ENCODE results near the gene COMMD7.
A peak's percentile ranks its signal among the peaks of the same experiment; 100 is the strongest.
"Not testable (repeated sequence)": the region's sequence is repeated elsewhere in the genome, so short reads cannot be mapped to it uniquely, and the experiment has no call there.

Gene COMMD7

DNA sequence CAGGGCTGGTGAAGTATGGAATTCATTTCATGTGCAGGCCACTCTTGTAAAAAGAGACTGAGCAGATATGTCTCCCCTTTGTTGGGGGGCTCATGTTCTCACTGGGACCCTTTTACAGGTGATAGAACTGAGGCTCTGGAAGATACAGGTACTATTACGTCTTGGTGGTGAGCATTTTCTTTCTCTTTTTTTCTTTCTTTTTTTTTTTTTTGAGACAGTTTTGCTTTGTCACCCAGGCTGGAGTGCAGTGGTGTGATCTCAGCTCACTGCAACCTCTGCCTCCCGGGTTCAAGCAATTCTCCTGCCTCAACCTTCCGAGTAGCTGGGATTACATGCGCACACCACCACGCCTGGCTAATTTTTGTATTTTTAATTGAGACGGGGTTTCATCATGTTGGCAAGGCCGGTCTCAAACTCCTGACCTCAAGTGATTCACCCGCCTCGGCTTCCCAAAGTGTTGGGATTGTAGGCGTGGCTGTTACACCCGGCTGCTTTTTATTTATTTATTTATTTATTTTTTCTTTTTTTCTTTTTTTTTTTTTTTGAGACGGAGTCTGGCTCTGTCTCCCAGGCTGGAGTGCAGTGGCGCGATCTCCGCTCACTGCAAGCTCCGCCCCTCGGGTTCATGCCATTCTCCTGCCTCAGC is 22.1 kb upstream of the COMMD7 start:
- DNase-seq, result not testable (repeated sequence)

DNA sequence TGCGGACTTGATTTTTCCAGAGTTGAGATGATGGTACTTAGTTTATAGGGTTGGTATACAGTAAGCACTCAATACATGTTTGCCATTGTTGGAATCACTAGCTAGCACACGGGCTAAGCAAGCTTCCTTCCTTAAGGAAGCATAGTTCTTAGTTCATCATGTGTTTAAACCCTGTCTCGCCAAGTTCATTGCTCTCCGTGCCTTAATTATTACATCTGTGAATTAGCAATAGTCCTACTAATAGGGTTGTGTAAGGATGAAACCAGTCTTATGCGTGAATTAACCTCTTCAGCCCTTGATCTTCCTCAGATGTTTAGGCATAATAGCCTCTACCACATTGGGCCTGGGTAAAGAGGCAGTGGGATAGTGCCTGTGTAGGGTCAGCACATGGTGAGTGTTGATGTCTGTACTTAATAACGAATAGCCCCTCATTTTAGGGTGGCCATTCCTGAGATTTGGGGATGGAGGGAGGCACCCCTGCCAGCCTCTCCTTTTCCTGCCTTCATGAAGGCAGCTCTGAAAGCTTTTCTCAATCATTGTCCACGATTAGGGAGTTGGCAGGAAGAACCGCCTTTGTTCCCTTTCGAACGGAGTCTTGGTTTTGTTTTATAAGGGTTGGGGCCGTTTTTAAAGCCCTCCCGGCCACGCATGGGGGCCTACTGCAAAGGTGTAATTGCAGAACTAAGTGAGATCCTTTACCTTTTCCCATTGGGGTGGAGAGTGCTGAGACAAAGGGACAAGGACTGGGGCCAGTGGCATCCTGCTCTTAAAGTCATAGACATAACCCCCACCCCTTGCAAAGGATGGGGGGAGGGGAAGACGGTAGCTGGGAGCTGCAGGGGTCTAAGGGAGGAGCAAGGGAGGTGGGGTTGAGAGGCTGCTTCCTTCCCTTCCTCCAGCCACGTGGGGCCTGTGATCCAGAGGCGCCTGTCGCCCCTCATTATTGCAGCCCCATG is 21.0 kb upstream of the COMMD7 start:
- DNase-seq, result no peak

DNA sequence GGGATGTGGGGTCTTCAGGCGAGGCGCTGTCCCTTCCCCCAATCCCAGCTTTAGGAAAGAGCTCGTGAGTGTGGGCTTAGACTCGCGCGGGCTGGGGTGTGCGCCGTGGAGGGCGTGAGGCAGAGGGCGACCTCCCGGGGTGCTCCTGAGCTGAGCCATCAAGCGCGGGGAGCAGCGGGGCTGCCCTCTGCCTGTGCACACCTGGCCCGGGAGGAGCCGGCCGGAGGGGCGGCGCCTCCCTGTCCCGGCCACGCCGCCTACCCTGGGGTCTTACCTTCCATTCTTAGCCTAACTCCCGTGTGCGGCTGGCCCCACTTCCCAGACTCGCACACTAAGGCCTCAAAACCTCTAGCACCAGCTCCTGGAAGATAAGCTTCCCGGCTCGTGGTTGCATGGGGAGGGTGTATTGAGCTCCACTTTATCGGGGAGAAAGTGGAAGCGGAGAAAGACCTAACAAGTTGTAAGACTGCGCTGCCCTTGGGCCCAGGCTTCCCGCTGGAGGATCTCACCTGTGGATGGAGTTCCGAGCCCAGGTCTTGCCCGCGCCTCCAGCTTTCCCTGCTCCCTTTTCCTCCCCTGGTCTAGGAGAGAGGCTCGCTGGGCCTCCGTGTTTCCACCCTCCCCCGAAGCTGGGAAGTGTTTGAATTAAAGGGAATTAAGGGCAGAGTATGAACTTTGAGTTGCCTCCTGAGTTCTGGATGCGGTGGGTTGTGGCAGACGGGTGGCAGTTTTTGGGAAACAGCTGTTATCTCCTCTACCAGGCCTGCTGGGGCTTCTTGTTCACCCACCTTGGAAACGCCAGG is 20.1 kb upstream of the COMMD7 start:
- DNase-seq, result no peak

DNA sequence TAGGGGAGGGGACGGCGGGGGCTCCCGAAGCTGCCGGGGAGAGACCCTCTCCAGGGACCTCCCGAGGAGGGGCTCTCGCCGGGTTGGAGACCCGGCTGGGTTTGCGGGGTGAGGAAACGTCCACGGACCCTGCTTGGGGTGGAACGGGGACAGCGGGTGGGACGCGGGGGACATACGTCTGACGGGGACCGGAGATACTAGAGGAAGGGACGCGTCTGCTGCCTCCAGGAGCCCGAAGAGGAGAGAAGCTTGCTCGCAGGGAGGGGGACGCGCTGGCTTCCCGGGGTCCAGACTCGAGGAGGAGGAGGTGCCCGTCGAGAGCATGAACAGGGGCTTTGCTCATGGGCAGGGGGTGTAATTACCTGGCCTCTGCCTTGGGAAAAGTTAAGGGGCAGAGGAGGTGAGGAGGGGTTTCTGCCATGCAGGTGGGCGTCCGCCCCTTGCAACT is 19.5 kb upstream of the COMMD7 start:
- no peak for DNase-seq

DNA sequence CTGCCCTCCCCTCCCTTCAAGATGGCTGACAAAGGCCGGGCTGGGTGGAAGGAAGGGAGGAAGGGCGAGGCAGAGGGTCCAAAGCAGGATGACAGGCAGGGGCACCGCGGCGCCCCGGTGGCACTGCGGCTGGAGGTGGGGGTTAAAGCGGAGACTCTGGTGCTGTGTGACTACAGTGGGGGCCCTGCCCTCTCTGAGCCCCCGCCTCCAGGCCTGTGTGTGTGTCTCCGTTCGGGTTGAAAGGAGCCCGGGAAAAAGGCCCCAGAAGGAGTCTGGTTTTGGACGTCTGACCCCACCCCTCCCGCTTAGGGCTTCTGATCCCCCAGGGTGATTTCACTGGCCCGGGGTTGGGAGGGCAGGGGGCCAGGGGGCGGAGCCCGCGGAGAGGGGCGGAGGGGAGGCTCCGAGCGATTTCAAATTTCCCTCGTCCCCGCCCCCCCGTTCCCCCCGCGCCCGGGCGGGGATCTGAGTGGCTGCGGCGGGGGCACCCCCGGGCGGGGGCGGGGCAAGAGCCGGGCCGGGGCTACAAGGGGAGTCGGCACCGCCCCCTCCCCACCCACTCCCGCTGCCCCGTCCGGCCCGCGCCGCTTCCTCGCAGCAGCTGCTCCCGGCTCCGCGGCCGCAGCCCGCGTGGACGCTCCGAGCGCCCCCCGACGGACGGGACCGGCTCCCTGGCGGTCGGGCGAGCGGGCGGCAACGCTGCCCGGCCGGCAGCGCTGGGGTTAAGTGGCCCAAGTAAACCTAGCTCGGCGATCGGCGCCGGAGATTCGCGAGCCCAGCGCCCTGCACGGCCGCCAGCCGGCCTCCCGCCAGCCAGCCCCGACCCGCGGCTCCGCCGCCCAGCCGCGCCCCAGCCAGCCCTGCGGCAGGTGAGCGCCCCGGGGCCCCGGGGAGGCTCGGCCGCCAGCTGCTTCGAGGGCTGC is 18.8 kb upstream of the COMMD7 start, which contains the start of gene DNMT3B:
Gene DNMT3B (plus strand): TSS at position 555 of the 923 bp plus-strand sequence. CDS start 17,939 bp downstream, outside the sequence.
- DNase-seq, result peak; percentile 6

DNA sequence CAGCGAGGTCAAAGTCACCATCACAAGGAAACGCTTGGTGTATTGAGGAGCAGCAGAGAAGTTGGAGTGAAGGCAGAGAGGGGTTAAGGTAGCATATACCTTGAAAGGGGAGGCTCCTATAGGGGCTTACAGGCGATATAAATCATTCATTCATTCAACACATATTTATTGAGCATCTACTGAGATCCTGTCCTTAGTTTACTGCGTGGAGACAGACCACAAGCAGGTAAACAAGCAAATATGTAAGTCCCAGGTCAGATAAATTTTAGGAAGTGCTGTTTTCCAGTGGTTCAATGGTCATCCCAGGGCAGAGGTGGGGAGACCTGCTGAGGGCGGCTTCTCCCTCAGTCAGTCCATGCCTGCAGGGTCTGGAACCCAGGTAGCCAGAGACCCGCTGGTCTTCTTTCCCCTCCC is 18.2 kb upstream of the COMMD7 start:
- no peak for DNase-seq

DNA sequence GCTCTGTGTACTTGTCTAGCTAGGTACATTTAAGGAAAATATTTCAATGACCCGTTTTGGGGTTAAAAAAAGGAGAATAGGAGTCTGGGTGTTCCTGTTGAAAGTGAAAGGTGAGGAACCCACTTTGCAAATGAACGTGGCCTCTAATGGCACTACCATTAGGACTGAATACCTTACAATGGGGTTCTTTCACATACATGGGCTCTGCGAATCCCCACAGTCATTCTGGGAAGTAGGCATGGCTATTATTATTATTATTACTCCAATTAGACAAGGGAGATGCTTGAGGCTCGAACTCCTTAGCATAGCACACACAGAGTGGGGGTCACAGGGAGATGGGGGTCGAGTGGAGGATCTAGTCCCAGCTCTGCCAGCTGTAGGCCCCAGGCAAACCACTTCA is 12.9 kb upstream of the COMMD7 start:
- DNase-seq, result no peak

DNA sequence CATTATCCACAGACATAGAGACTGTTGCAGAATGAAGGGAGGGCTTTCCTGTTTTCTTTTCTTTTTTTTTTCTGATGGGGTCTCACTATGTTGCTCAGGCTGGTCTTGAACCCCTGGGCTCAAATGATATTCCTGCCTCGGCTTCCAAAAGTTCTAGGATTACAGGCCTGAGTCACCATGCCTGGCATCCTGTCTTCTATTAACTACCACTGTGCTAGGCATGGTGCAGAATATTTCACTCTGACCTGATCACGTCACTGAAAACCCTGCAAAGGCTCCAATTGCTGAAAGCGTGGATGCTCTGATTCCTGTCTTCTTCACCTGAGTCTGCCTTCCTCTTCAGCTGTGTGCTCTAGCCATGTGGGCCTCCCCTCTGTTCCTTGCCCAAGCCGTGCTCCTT is 10.5 kb upstream of the COMMD7 start:
- DNase-seq, result no peak

DNA sequence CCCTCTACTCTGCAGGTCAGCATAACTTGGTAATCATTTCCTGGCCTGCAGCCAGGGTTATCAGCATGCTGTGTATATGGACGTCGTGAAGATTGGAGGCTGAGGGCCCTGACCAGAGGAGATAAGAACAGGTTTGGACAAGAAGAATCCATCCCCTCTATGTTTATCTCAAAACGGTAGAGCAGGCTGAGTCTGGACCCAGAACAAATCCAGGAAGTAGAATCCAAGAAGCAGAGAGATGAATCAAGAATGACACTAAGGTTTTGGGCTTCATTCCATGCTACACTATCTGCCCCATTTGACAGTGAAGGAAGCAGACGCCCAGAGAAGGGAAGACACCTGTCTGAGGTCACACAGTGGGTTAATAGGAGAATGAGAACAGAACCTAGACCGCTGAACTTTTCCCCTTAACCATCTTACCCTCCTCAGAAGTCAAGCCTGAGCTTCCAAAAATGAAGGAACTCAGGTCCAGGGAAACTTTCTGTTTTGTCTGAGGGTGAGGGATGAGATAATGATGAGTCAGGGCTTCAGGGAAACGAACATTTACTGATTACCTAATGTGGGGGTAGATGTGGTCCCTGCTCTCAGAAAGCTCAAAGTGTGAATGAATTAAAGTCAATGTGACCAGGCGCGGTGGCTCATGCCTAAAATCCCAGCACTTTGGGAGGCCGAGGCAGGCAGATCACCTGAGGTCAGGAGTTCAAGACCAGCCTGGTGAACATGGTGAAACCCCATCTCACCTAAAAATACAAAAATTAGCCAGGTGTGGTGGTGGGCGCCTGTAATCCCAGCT is 9.4 kb upstream of the COMMD7 start:
- DNase-seq, result no peak

DNA sequence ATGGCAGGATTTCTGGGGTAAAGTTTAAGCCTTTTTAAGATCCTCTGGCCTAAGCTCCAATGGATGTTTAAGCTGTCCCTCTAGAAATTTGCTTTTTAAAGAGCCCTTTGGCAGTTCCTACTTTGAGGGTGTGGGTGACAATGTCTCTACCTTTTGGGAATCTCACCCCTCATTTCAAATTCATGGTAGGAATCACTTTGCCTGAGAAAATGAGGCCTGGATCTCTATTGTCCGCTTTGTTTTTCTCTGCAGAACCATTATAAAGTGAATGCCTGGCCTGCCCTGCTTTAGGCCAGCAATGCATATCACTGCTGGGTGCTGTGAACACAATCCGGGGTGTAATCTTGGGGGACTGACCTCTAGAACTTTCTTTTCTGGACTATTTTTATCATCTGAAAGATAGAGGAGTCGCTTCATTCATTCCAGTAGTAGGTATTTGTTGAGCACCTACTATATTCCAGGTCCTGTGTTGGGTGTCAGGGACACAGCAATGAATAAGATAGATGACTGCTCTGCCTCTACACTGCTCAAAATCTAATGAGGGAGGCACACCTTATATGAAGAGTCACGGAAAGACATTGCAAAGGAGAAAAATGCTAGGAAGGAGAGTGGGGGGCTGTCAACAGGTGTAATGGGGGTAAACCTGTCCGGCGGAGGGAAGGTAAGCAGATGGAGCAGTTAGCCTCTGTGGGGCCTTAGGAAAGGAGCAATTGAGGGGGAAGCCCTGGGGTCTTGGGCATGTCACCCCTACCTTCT is 8.6 kb upstream of the COMMD7 start:
- DNase-seq, result no peak

DNA sequence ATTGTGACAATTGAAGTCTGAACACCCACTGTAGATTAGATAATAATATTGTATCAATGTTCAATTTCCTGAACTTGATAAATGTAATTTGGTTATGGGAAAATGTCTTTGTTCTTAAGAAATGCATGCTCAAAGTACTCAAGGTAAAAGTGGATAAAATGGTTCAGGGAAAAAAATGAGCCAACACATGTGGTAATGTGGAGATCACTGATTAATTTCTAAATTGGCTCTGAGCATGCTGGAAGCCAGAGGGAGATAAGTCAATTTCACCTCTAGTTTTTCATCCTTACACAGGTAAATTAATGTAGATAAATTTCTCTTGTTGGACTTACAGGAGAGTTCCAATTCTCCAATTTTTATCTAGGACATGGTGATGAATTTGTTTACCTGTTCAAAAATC is 8.0 kb upstream of the COMMD7 start:
- no peak for DNase-seq

DNA sequence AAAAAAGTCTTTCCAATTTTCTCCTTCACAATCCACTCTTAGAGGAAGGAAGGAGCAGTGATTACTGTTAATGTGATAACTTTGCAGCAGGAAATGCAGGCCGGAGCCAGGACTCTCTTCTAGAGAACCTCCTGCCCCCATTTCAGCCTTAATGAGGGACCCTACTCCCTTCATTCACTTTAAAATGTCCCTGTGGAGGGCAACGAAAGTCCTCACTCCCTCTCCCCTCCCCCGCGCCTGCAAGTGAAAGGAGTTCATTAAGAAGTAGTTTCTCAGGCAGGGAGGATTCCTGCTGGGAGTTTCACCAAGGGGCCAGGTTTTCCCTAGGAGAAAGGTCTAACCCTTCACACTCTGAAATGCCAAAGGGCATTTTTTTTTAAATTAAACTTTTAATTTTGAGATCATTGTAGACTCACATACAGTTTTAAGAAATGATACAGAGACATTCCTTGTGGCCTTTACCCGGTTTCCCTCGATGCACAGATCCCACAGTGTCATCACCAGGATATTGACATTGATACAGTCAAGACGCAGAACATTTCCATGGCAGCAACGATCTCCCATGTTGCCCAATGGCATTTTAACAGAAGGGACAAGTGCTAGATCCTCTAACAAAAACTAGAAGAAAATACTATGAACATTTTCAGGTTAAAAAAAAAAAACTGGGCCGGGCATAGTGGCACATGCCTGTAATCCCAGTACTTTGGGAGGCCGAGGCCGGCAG is 6.8 kb upstream of the COMMD7 start:
- DNase-seq, result no peak

DNA sequence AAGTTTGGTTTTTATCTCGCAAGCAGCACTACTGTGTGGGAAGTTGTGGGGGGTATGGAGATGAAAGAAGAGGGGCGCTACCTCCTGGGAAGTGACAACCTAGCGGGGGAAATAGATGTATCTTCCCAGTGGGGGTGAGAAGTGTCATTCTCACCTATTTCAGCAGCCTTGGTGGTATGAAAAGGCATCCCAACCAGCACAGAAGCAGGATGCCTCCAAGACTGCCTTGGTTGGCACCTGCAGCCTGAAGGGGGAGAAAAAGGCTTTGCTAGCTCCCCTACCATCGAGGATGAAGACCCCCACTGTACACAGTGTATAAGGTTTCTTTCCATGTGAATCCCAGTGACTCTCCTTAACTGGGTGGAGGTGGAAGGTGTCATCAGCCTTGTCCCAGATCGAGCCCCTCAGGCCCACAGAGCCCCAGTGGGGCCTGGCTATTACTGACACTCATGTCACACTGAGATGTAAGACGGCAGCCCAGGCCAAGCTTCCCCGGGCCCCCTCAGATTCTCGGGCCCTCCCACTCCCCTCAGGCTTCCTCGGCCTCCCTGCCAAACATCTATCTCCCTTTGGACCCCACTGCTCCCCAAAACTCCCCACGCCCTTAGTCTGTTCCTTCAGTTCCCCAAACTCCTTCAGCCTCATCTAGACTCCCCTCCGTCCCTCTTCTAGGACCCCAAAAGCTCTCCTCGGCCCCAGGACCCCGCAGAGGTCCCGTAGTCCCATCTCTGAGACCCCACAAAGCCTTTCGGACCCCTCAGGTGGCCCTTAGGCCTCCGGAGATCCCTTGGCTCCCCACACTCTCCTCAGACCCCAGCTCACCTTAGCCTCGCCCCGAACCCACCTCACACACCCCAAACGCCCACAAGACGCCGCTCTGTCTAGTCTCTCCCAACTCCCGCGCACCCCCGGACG is 688 bp downstream of the COMMD7 start:
- no peak for DNase-seq

DNA sequence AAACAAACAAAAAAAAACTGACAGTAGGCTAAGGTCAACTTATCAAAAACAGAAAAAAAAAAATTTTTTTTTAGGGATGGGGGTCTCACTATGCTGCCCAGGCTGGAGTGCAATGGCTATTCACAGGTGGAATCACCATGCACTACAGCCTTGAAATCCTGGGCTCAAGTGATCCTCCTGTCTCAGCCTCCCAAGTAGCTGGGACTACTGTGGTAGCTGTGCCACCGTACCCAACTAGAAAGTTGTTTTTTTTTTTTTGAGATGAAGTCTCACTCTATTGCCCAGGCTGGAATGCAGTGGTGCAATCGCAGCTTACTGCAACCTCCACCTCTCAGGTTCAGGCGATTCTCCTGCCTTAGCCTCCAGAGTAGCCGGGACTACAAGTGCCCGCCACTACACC is 2.1 kb downstream of the COMMD7 start:
- no peak for DNase-seq

DNA sequence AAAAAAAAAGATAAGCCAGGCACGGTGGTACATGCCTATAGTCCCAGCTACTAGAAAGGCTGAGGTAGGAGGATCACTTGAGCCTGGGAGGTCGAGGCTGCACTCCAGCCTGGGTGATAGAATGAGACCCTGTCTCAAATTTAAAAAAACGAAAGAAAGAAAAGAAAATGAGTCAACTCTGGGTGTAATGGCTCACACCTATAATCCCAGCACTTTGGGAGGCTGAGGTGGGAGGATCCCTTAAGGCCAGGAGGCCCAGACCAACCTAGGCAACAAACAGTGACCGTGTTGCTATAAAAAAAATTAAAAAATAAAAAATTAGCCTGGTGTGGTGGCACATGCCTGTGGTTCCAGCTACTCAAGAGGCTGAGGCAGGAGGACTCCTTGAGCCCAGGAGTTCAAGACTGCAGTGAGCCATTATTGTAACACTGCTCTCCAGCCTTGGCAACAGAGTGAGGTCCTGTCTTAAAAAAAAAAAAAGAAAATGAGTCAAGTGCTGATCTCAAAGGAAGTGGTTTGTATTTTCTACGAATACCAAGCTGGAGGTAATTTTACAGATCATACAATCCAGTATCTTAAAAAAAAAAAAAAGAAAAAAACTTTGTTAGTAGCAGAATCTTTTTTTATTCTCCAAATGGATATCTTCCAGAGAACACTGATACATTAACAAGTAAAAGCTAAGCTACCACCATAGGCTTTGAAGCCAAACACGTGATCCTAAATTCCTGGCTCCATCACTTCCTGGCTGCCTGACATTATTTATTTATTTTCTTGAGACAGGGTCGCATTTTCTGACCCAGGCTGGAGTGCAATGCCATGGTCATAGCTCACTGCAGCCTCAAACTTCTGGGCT is 5.7 kb downstream of the COMMD7 start:
- no peak for DNase-seq

DNA sequence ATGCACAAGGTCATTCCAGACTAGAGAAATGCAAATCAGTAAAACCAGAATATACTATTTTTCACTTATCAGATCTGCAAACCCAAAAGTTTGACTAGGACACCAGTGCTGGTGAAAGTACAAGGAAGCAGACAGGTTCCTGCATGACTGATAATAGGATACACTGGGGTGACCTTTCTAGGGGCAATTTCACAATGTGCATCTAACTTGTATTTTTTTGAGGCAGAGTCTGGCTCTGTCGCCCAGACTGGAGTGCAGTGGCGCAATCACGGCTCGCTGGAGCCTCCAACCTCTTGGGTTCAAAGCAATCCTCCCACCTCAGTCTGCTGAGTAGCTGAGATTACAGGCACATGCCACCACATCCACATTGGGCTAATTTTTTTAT is 11.4 kb downstream of the COMMD7 start:
- DNase-seq, result no peak

DNA sequence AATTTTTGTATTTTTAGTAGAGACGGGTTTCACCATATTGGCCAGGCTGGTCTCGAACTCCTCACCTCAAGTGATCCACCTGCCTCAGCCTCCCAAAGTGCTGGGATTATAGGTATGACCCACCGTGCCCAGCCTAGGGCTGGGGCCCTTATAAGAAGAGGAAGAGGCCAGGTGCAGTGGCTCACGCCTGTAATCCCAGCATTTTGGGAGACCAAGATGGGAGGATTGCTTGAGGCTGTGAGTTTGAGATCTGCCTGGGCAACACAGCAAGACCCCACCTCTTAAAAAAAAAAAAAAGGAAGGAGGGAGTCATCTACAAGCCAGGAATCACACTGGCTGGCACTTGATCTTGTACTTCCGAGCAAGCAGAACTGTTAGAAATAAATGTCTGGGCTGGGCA is 13.9 kb downstream of the COMMD7 start:
- DNase-seq, result not testable (repeated sequence)

DNA sequence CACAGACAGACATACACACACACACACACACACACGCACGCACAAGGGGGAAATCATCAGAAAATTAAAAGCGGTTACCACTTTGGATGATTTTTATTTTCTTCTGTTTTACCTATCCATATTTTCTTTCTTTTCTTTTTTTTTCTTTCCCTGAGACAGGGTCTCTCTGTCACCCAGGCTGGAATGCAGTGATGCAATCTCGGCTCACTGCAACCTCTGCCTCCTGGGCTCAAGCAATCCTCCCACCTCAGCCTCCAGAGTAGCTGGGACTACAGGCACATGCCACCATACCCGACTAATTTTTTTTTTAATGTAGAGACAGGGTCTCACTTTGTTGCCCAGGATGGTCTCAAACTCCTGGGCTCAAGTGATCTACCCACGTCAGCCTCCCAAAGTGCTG is 14.8 kb downstream of the COMMD7 start:
- not testable (repeated sequence) for DNase-seq
